Measurements from ENCODE around the gene GSTCD. TPM values are rescaled to one million over a fixed set of nuclear protein-coding genes. Genes with fewer than 3 reads are reported as not detected.

GSTCD gene
- total RNA-seq, 1 donor from 2014 or later, result 28.4 TPM

GRCh38 chr4:105887508-105887907 lies 178.9 kb downstream of the GSTCD start:
- no peak for DNase-seq (ENCODE audit: low spot score)

GRCh38 chr4:105894660-105895582 lies 186.3 kb downstream of the GSTCD start, which contains the start of gene NPNT:
NPNT (plus strand) TSS chr4:105895471; CDS start chr4:105895653, 182 bp downstream.
- DNase-seq (ENCODE audit: low spot score), result peak; percentile 38

GRCh38 chr4:105895583-105896460 lies 187.2 kb downstream of the GSTCD start:
- peak; percentile 57 for DNase-seq (ENCODE audit: low spot score)

GRCh38 chr4:105896461-105896942 lies 187.9 kb downstream of the GSTCD start:
- peak; percentile 17 for DNase-seq (ENCODE audit: low spot score)

Other genes starting within 250 kb of the GSTCD start
- 48.2 TPM for gene PPA2, start 234.7 kb upstream of the GSTCD start, total RNA-seq (ENCODE audit: insufficient read depth, low replicate concordance)
- 6.0 TPM for gene ARHGEF38, start 156.2 kb upstream of the GSTCD start, total RNA-seq (ENCODE audit: insufficient read depth, low replicate concordance)
- gene INTS12, start 95 bp upstream of the GSTCD start, total RNA-seq (ENCODE audit: insufficient read depth, low replicate concordance), result 20.5 TPM
- 62.1 TPM for gene NPNT, start 186.7 kb downstream of the GSTCD start, total RNA-seq (ENCODE audit: insufficient read depth, low replicate concordance)